Fibroblast of mammary gland (primary cell): ENCODE data around the gene RAB43.
"Not testable (repeated sequence)": the region's sequence is repeated elsewhere in the genome, so short reads cannot be mapped to it uniquely, and the experiment has no call there.

Experiments
- DNase-seq: peaks from one replicate; pipeline ENCODE4 v3.0.0-alpha.2; 2010; ENCODE audit warnings: low read depth
- H3K4me3 ChIP-seq: 2 replicates; pipeline ENCODE4 v1.5.1; 2011; ENCODE audit warnings: low read depth, mild to moderate bottlenecking, low read length, moderate library complexity; ENCODE audit not compliant: control insufficient read depth
- TF ChIP-seq, protein P1 (sequence below): conservative IDR thresholded peaks from 2 replicates; pipeline ENCODE4 v1.5.1; 2011; ENCODE audit warnings: low read depth, low read length, inconsistent platforms; ENCODE audit not compliant: control insufficient read depth, insufficient read depth

RAB43 gene

DNA sequence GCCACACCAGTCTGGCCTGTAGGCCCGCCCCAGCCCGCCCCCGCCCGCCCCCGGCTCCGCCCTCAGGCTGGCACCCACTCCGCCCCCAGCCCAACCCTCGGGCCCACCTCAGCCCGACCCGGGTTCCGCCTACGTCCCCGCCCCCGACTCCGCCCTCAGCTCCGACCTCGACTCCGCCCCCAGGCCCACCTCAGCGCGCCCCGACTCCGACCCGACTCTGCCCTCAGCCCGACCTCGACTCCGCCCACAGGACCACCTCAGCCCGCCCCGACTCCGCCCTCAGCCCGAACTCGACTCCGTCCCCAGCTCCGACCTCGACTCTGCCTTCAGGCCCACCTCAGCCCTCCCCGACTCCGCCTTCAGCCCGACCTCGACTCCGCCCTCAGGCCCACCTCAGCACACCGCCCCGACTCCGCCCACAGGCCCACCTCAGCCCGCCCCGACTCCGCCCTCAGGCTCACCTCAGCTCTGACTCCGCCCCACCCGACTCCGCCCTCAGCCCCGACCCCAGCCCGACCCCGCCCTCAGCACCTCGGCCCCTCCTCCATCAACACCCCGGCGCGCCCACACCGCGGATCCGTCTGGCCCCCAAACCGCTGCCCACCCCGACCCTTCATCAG lies at the start of gene RAB43:
Gene RAB43, minus strand, starts transcription at position 13 of the 620 bp plus-strand sequence. CDS start 315 bp downstream, outside the sequence.
- peak within 1 kb of the TSS; percentile 76 for H3K4me3 ChIP-seq
- TF ChIP-seq, protein P1, sequence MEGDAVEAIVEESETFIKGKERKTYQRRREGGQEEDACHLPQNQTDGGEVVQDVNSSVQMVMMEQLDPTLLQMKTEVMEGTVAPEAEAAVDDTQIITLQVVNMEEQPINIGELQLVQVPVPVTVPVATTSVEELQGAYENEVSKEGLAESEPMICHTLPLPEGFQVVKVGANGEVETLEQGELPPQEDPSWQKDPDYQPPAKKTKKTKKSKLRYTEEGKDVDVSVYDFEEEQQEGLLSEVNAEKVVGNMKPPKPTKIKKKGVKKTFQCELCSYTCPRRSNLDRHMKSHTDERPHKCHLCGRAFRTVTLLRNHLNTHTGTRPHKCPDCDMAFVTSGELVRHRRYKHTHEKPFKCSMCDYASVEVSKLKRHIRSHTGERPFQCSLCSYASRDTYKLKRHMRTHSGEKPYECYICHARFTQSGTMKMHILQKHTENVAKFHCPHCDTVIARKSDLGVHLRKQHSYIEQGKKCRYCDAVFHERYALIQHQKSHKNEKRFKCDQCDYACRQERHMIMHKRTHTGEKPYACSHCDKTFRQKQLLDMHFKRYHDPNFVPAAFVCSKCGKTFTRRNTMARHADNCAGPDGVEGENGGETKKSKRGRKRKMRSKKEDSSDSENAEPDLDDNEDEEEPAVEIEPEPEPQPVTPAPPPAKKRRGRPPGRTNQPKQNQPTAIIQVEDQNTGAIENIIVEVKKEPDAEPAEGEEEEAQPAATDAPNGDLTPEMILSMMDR = no peak
- peak; percentile 68 for DNase-seq

DNA sequence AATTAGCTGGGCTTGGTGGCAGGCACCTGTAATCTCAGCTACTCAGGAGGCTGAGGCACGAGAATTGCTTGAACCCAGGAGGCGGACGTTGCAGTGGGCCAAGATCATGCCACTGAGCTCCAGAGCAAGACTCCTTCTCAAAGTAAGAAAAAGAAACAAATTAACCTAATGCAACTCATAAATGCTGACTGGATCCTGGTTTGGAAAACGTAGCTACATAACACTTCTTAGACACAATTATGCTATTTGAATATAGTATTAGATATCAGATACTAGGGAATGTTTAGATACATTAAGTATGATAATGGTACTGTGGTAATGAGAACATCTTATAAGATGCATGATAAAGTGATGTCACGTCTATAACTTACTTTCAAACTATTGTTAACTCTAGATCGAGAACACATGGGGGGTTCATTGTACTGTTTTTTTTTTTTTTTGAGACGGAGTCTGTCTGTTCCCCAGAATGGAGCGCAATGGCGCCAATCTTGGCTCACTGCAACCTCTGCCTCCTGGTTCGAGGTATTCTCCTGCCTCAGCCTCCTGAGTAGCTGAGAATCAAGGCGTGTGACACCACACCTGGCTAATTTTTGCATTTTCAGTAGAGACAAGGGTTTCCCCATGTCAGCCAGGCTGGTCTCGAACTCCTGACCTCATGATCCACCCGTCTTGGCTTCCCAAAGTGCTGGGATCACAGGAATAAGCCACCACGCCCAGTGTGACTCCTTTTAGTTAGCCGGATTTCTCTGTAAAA lies 45.2 kb upstream of the RAB43 start:
- no peak overlapping the region for H3K4me3 ChIP-seq
- DNase-seq = no peak
- TF ChIP-seq, protein P1 = no peak

DNA sequence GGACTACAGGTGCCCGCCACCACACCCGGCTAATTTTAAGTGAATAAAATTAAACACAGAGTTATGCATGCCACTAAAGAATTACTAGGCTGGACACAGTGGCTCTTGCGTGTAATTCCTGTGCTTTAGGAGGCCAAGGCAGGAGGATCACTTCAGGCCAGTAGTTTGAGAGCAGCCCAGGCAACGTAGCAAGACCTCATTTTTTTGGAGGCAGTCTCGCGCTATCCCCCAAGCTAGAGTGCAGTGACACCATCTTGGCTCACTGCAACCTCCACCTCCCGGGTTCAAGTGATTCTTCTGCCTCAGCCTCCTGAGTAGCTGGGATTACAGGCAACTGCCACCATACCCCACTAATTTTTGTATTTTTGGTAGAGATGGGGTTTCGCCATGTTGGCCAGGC lies 44.0 kb upstream of the RAB43 start:
- H3K4me3 ChIP-seq, DNase-seq: not testable (repeated sequence)

DNA sequence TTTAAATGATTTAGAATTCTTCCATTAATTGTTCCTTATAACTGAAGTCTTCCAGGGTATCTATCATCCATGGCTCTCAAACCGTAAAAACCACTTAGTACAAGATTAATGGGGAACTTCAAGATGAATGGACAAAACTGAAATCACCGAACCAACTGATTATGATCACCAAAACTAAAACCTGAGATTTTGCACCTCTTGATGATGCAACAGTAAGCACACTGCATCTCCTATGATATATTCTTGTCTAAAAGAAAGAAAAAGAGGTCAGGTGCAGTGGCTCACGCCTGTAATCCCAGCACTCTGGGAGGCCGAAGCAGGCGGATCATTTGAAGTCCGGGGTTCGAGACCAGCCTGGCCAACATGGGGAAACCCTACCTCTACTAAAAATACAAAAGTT lies 42.9 kb upstream of the RAB43 start:
- no peak overlapping the region for H3K4me3 ChIP-seq
- no peak for DNase-seq
- TF ChIP-seq, protein P1 = no peak

DNA sequence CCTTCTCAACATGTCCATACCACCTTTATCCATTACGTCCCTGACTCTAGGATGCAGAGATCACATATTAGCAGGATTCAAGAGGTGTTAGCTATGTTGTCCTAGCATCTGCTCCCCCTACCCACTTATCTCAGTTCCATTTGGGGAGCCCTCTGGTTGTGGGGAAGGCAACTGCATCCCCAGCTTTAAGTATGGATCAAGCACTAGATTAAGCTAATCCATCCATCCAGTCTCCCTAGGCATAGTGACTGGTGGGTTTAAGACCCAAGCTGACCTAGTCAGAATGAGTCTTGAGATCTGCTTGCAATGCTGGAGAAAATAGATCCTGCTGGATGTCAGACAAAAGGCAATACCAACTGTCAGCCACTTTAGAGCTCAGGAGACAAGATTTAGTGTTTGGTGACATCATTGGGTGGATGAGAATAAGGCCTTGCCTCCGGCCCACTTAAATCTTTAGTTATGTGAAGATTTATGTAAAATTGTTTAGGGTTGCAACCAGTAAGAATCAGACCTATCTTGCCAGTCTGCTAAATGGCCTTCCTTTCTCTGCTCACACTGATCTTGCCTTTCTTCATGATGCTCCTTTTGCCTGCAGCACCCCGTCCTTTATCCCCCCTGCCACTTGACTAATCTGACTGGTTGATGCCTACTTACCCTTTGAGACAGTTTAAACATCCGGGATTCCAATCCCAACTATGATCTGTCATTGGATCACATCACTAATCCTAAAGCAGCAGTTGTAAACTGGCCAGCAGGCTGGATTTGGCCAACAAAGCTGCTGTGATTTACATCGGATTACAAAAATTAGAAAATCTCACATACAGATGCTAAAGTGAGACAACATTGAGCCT lies 41.4 kb upstream of the RAB43 start:
- TF ChIP-seq, protein P1 = peak; percentile 37
- no peak for DNase-seq
- no peak overlapping the region for H3K4me3 ChIP-seq

DNA sequence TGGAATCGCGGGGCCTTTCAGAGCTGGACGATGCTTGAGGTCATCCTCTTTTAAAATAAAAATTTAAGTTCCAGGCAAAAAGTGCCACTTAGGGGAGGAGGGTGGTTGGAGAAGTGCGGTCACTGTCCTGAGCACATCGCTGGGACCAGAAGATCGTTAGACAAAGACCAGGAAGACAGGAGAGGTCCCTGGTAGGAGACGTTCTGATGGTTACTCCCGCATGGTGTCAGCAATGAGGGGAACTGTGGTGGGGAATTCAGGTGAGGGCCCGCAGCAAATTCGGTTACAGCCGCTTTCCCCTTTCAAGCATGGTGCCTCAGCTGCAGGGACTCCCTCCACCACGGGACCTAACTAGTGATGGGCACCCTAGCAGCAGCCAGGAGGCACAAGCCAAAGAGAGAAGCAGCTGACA lies 40.3 kb upstream of the RAB43 start:
- DNase-seq = no peak
- H3K4me3 ChIP-seq = peak overlapping the region; percentile 97
- TF ChIP-seq, protein P1 = no peak
